Spleen (tissue), 7 donors: ENCODE data around the gene ZNF625.

Experiments used
- POLR2A ChIP-seq, 3 donors: fragments of 450-650 bp; IDR thresholded peaks; one replicate each; pipeline ENCODE4 v1.5.1; 2017; ENCODE audit warnings: antibody characterized with exemption in 3 of 3, mild to moderate bottlenecking in 1 of 3
- POLR2AphosphoS5 ChIP-seq, 3 donors: sonication (generic); formaldehyde crosslinking; IDR thresholded peaks; one replicate each; pipeline ENCODE4 v1.5.1; 2017; ENCODE audit warnings: antibody characterized with exemption in 3 of 3
- TF ChIP-seq, protein P1 (sequence below), 11 experiments: fragments of 200-600 bp in 7 of 11; fragments of 450-650 bp in 4 of 11; sonication (generic) in 4 of 11; IDR thresholded peaks in 8 of 11; conservative IDR thresholded peaks in 3 of 11; 1 replicate in 7 of 11; 2 replicates in 4 of 11; pipeline versions ENCODE4 v1.4.0 to v1.8.0; 2016 to 2021; ENCODE audit warnings: antibody characterized with exemption in 11 of 11, inconsistent platforms in 4 of 11, mild to moderate bottlenecking in 1 of 11
- donor health status: DM: no; HTN: no; CAD: no; lungs with moderate emphysema.
- donor health status: DM: no; HTN: no; CAD: no.
- donor health status: DM: no; HTN: no; CAD: no.

DNA sequence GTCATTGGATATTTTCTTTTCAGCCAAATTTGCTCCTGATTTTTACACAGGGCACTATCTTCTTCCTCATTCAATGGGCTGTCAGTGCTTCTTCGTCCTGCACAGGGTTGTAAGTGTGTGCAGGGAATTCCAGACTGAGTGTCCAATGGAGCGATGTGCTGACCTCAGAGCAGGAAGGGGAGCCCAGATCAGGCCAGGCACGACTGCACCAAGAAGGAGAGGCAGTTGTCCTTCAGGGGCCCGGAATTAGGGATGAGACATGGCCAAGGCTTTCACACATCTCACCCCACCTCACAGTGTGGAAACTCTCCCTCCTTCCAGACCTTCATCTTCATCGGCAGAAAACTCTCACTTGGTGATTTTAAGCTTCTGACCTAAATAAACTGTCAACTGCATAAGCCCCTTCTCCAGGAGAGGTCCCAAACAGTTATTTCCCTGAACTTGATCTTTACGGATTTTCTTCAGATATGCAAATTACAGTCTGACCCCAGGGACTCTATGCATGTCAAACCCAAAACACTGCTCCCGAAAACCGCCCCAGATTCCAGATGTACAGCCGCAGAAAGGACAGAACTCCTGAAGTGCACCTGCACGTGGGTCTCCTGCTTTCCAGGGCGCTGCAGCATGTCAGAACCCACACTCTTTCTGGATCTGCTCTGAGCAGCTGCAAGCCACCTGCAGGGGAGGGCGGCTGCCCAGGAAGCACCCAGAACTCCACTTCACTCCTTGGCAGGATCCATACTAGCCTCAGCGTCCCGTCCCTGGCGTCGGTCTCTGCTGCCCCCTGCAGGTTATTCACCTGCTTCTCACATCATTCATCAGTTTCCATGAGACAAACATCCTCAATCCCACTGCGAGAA is 15.8 kb downstream of the ZNF625 start:
- TF ChIP-seq POLR2AphosphoS5 (IDR thresholded peaks at IDR 0.05) (peak; percentile 55 to 70 (median 64)), POLR2A (IDR thresholded peaks at IDR 0.05) (no peak)
- TF ChIP-seq, protein P1, sequence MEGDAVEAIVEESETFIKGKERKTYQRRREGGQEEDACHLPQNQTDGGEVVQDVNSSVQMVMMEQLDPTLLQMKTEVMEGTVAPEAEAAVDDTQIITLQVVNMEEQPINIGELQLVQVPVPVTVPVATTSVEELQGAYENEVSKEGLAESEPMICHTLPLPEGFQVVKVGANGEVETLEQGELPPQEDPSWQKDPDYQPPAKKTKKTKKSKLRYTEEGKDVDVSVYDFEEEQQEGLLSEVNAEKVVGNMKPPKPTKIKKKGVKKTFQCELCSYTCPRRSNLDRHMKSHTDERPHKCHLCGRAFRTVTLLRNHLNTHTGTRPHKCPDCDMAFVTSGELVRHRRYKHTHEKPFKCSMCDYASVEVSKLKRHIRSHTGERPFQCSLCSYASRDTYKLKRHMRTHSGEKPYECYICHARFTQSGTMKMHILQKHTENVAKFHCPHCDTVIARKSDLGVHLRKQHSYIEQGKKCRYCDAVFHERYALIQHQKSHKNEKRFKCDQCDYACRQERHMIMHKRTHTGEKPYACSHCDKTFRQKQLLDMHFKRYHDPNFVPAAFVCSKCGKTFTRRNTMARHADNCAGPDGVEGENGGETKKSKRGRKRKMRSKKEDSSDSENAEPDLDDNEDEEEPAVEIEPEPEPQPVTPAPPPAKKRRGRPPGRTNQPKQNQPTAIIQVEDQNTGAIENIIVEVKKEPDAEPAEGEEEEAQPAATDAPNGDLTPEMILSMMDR (IDR thresholded peaks at IDR 0.05 in 8 of 11, conservative IDR thresholded peaks at IDR 0.05 in 3 of 11) = peak; percentile 68 to 97 (median 89)
